ENCODE results near the gene EXOSC10. TPM values are rescaled to one million over a fixed set of nuclear protein-coding genes. Genes with fewer than 3 reads are reported as not detected.

The EXOSC10 gene
- total and polyA plus RNA-seq, 2 experiments from 2014 or later = 47.0 to 47.2 TPM

- Histone ChIP-seq H4K20me1 (ENCODE audit: insufficient read depth, poor library complexity, severe bottlenecking) (no peaks in the 10 kb centered on the region), H3K36me3 (replicated peaks; ENCODE audit: insufficient read depth, low read depth) (no peaks in the 10 kb centered on the region), H3K9me2 (replicated peaks; ENCODE audit: insufficient read depth) (no peaks in the 10 kb centered on the region), H3K4me2 (no peak overlapping the region), H3K9me3 (ENCODE audit: low read depth) (no peaks in the 10 kb centered on the region), H3K4me3 (no peak overlapping the region), H3K27me3 (no peaks in the 10 kb centered on the region), H2AFZ (no peak overlapping the region), H3K79me2 (no peaks in the 10 kb centered on the region), H3K27ac (no peak overlapping the region), H3K4me1 (ENCODE audit: insufficient read depth) (peaks cover 6% of the 10 kb centered on the region)
- 79% methylated on average over 3 of the region's 3 CpGs for WGBS (ENCODE audit: low lambda C conversion rate, missing lambda C conversion rate)
- no peak for DNase-seq (ENCODE audit: low spot score)
- no peak for TF ChIP-seq EZH2phosphoT487 (IDR thresholded peaks at IDR 0.05; ENCODE audit: low read depth, severe bottlenecking, unreplicated experiment)
- no peak for TF ChIP-seq EZH2 (IDR thresholded peaks at IDR 0.05; ENCODE audit: borderline replicate concordance)
- no peak for TF ChIP-seq CTCF (IDR thresholded peaks at IDR 0.05; ENCODE audit: poor library complexity)
Measured at GRCh38 chr1:11131816-11132215, 32.1 kb upstream of the EXOSC10 start.

- H3K79me2 ChIP-seq = no peaks in the 10 kb centered on the region
- H4K20me1 ChIP-seq (ENCODE audit: insufficient read depth, poor library complexity, severe bottlenecking) = no peaks in the 10 kb centered on the region
- H3K4me3 ChIP-seq = no peak overlapping the region
- H2AFZ ChIP-seq = no peak overlapping the region
- H3K27me3 ChIP-seq = no peaks in the 10 kb centered on the region
- WGBS (ENCODE audit: low lambda C conversion rate, missing lambda C conversion rate) = 97% methylated on average over 17 of the region's 17 CpGs
- no peaks in the 10 kb centered on the region for H3K9me2 ChIP-seq (replicated peaks; ENCODE audit: insufficient read depth)
- no peak for TF ChIP-seq EZH2 (IDR thresholded peaks at IDR 0.05; ENCODE audit: borderline replicate concordance)
- no peak for TF ChIP-seq CTCF (IDR thresholded peaks at IDR 0.05; ENCODE audit: poor library complexity)
- TF ChIP-seq EZH2phosphoT487 (IDR thresholded peaks at IDR 0.05; ENCODE audit: low read depth, severe bottlenecking, unreplicated experiment) = no peak
- no peak for DNase-seq (ENCODE audit: low spot score)
- no peaks in the 10 kb centered on the region for H3K36me3 ChIP-seq (replicated peaks; ENCODE audit: insufficient read depth, low read depth)
- no peaks in the 10 kb centered on the region for H3K9me3 ChIP-seq (ENCODE audit: low read depth)
- peaks cover 6% of the 10 kb centered on the region for H3K4me1 ChIP-seq (ENCODE audit: insufficient read depth)
- H3K4me2 ChIP-seq = no peak overlapping the region
- no peak overlapping the region for H3K27ac ChIP-seq
Measured at GRCh38 chr1:11130406-11130805, 30.7 kb upstream of the EXOSC10 start.

- TF ChIP-seq EZH2 (IDR thresholded peaks at IDR 0.05; ENCODE audit: borderline replicate concordance) (no peak), EZH2phosphoT487 (IDR thresholded peaks at IDR 0.05; ENCODE audit: low read depth, severe bottlenecking, unreplicated experiment) (no peak), CTCF (IDR thresholded peaks at IDR 0.05; ENCODE audit: poor library complexity) (no peak)
- no peak overlapping the region for H3K4me2 ChIP-seq
- 97% methylated on average over 15 of the region's 15 CpGs for WGBS (ENCODE audit: low lambda C conversion rate, missing lambda C conversion rate)
- peaks cover 2% of the 10 kb centered on the region for H3K4me1 ChIP-seq (ENCODE audit: insufficient read depth)
- H3K79me2 ChIP-seq = no peaks in the 10 kb centered on the region
- no peak overlapping the region for H3K4me3 ChIP-seq
- no peak overlapping the region for H2AFZ ChIP-seq
- H3K9me3 ChIP-seq (ENCODE audit: low read depth) = no peaks in the 10 kb centered on the region
- H4K20me1 ChIP-seq (ENCODE audit: insufficient read depth, poor library complexity, severe bottlenecking) = no peaks in the 10 kb centered on the region
- no peak overlapping the region for H3K27ac ChIP-seq
- no peaks in the 10 kb centered on the region for H3K9me2 ChIP-seq (replicated peaks; ENCODE audit: insufficient read depth)
- DNase-seq (ENCODE audit: low spot score) = no peak
- no peaks in the 10 kb centered on the region for H3K36me3 ChIP-seq (replicated peaks; ENCODE audit: insufficient read depth, low read depth)
- H3K27me3 ChIP-seq = no peaks in the 10 kb centered on the region
Measured at GRCh38 chr1:11129649-11130390, 30.2 kb upstream of the EXOSC10 start.

Data from hepatocyte (in vitro differentiated cells).